Bronchial epithelial cell (primary cell): Measurements from ENCODE around the gene FLAD1. TPM values are rescaled to one million over a fixed set of nuclear protein-coding genes. Genes with fewer than 3 reads are reported as not detected.

Experiments used
- DNase-seq: peaks from one replicate; pipeline ENCODE4 v3.0.0-alpha.2; 2010; ENCODE audit warnings: low read depth
- FAIRE-seq: peaks from 2 replicates; lab custom pipeline; 2011; peaks lifted over from hg19 to GRCh38; lab: Jason Lieb, UNC
- H3K27me3 ChIP-seq: 2 replicates; pipeline ENCODE4 v1.5.1; 2011; ENCODE audit warnings: low read length; ENCODE audit not compliant: control insufficient read depth, insufficient read depth
- H3K36me3 ChIP-seq: 2 replicates; pipeline ENCODE4 v1.5.1; 2011; ENCODE audit warnings: low read length; ENCODE audit not compliant: control insufficient read depth, insufficient read depth
- H3K4me3 ChIP-seq: 2 replicates; pipeline ENCODE4 v1.5.1; 2011; ENCODE audit warnings: mild to moderate bottlenecking, low read depth, low read length, control low read depth
- total RNA-seq: library from RNA; depleted of rRNA; stranded (reverse); fragments of >200 nt; gene quantifications from 2 replicates; pipeline ENCODE4 v1.2.1, GENCODE V29; 2014
- TF ChIP-seq, protein P1 (sequence below): IDR thresholded peaks from 2 replicates; pipeline ENCODE4 v1.5.1; 2011; ENCODE audit warnings: mild to moderate bottlenecking, moderate library complexity, low read length, control low read depth, inconsistent platforms; ENCODE audit not compliant: insufficient read depth, severe bottlenecking

FLAD1 gene
- total RNA-seq, 1 donor from 2014 or later: 40.8 TPM

GRCh38 chr1:155013632-155014031 lies 30.5 kb downstream of the FLAD1 start:
- no peak for FAIRE-seq
- DNase-seq: no peak
- TF ChIP-seq, protein P1, sequence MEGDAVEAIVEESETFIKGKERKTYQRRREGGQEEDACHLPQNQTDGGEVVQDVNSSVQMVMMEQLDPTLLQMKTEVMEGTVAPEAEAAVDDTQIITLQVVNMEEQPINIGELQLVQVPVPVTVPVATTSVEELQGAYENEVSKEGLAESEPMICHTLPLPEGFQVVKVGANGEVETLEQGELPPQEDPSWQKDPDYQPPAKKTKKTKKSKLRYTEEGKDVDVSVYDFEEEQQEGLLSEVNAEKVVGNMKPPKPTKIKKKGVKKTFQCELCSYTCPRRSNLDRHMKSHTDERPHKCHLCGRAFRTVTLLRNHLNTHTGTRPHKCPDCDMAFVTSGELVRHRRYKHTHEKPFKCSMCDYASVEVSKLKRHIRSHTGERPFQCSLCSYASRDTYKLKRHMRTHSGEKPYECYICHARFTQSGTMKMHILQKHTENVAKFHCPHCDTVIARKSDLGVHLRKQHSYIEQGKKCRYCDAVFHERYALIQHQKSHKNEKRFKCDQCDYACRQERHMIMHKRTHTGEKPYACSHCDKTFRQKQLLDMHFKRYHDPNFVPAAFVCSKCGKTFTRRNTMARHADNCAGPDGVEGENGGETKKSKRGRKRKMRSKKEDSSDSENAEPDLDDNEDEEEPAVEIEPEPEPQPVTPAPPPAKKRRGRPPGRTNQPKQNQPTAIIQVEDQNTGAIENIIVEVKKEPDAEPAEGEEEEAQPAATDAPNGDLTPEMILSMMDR: no peak
- Histone ChIP-seq H3K36me3 (peaks cover 49% of the 10 kb centered on the region), H3K4me3 (no peak overlapping the region), H3K27me3 (no peaks in the 10 kb centered on the region)

DNA sequence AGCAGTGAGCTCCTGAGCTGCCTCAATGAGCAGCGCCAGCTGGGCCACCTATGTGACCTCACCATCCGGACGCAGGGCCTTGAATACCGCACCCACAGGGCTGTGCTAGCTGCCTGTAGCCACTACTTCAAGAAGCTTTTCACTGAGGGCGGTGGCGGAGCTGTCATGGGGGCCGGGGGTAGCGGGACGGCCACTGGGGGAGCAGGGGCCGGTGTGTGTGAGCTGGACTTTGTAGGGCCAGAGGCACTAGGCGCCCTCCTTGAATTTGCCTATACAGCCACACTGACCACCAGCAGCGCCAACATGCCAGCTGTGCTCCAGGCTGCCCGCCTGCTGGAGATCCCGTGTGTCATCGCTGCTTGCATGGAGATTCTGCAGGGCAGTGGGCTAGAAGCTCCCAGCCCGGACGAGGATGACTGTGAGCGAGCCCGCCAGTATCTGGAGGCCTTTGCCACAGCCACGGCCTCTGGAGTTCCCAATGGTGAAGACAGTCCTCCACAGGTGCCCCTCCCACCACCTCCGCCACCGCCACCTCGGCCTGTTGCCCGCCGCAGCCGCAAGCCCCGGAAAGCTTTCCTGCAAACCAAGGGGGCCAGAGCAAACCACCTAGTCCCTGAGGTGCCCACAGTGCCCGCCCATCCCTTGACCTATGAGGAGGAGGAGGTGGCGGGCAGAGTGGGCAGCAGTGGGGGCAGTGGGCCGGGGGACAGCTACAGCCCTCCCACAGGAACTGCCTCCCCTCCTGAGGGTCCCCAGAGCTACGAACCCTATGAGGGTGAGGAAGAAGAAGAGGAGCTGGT lies 31.8 kb downstream of the FLAD1 start:
- H3K4me3 ChIP-seq: no peak overlapping the region
- H3K27me3 ChIP-seq: no peaks in the 10 kb centered on the region
- DNase-seq (no peak), FAIRE-seq (no peak)
- TF ChIP-seq, protein P1: no peak
- peaks cover 45% of the 10 kb centered on the region for H3K36me3 ChIP-seq

GRCh38 chr1:155015527-155016230 lies 32.5 kb downstream of the FLAD1 start:
- Histone ChIP-seq H3K36me3 (peaks cover 38% of the 10 kb centered on the region), H3K27me3 (no peaks in the 10 kb centered on the region), H3K4me3 (no peak overlapping the region)
- DNase-seq: no peak
- no peak for FAIRE-seq
- TF ChIP-seq, protein P1: no peak

DNA sequence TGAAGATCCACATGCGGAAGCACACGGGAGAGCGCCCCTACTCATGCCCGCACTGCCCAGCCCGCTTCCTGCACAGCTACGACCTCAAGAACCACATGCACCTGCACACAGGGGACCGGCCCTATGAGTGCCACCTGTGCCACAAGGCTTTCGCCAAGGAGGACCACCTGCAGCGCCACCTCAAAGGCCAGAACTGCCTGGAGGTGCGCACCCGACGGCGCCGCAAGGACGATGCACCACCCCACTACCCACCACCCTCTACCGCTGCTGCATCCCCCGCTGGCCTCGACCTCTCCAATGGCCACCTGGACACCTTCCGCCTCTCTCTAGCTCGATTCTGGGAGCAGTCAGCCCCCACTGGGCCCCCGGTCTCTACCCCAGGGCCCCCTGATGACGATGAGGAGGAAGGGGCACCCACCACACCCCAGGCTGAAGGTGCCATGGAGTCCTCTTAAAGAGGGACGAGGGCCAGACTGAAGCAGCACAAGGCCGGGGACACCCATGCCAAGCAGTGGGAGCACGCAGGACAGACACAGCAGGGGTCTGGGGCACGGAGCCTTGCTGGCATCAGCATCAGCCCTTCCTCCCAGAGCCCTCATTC lies 33.2 kb downstream of the FLAD1 start:
- TF ChIP-seq, protein P1: no peak
- DNase-seq: no peak
- Histone ChIP-seq H3K27me3 (no peaks in the 10 kb centered on the region), H3K36me3 (peaks cover 36% of the 10 kb centered on the region), H3K4me3 (no peak overlapping the region)
- FAIRE-seq: no peak

- Histone ChIP-seq H3K36me3 (peaks cover 32% of the 10 kb centered on the region), H3K4me3 (peak overlapping the region; percentile 3)
Measured at GRCh38 chr1:155017041-155017945, 34.1 kb downstream of the FLAD1 start.

More at GRCh38 chr1:155017041-155017945, 34.1 kb downstream of the FLAD1 start:
- FAIRE-seq (no peak), DNase-seq (peak; percentile 92)
- TF ChIP-seq, protein P1: peak; percentile 100
- no peaks in the 10 kb centered on the region for H3K27me3 ChIP-seq
